ENCODE data around the gene FGD3.

- TF ChIP-seq EZH2 (IDR thresholded peaks at IDR 0.05; ENCODE audit: low read length, missing control alignments) (no peak), CTCF (conservative IDR thresholded peaks at IDR 0.05 in 1 of 2, IDR thresholded peaks at IDR 0.05 in 1 of 2; ENCODE audit: low read depth in 1 of 2, low read length in 2 of 2) (no peak)
These were observed 31.1 kb downstream of the FGD3 start for GRCh38 chr9:92978345-92978875.

All from fibroblast of lung (primary cell).